Panc1 (cell line): ENCODE results near the gene PNPO. TPM values are rescaled to one million over a fixed set of nuclear protein-coding genes. Genes with fewer than 3 reads are reported as not detected.
A peak's percentile ranks its signal among the peaks of the same experiment; 100 is the strongest.

Experiments used
- ATAC-seq: fragments of 200-7000 bp; cut with Tn5 transposase; 2 replicates; pipeline ENCODE4 v1.9.1; 2020; ENCODE audit warnings: mild to moderate bottlenecking, moderate library complexity
- Bru-seq: library from RNA; stranded (reverse); fragments of 400-500 nt; gene quantifications from one replicate; lab custom pipeline; 2021; lab: Mats Ljungman, UMichigan
- BruChase-seq, 2 experiments: library from RNA; stranded (reverse); fragments of 400-500 nt; gene quantifications; one replicate each; lab custom pipeline; 2021; lab: Mats Ljungman, UMichigan
- BruUV-seq: library from RNA; stranded (reverse); fragments of 400-500 nt; replicated peaks from 2 replicates; lab custom pipeline; 2021; lab: Mats Ljungman, UMichigan
- CTCF ChIA-PET: fragments of 300-600 bp; sonication (Branson Sonifier 250); formaldehyde crosslinking; loops from one replicate; lab custom pipeline; 2022; ENCODE audit warnings: antibody characterized with exemption; lab: Charles Lee
- POLR2A ChIA-PET: fragments of 300-600 bp; sonication (Branson Sonifier 250); formaldehyde crosslinking; loops from one replicate; lab custom pipeline; 2022; ENCODE audit warnings: antibody characterized with exemption; lab: Charles Lee
- DNase-seq: peaks from one replicate; pipeline ENCODE4 v3.0.0-alpha.2; 2010; ENCODE audit warnings: low read depth, low spot score
- H3K27ac ChIP-seq: 2 replicates; pipeline ENCODE4 v1.5.1; 2011; ENCODE audit warnings: mild to moderate bottlenecking, low read length, inconsistent platforms
- H3K27me3 ChIP-seq: fragments of 200-500 bp; sonication (Bioruptor generic); 2 replicates; pipeline ENCODE4 v1.6.0; 2014; ENCODE audit warnings: low read length, inconsistent platforms; ENCODE audit not compliant: control insufficient read depth, insufficient read depth
- H3K36me3 ChIP-seq: fragments of 200-500 bp; sonication (Bioruptor generic); 2 replicates; pipeline ENCODE4 v1.5.1; 2014; ENCODE audit warnings: inconsistent platforms, mild to moderate bottlenecking, low read length, moderate library complexity; ENCODE audit not compliant: control insufficient read depth, insufficient read depth
- H3K4me1 ChIP-seq: 2 replicates; pipeline ENCODE4 v1.5.1; 2011; ENCODE audit warnings: inconsistent platforms, mild to moderate bottlenecking, low read length, moderate library complexity; ENCODE audit not compliant: control insufficient read depth, insufficient read depth
- H3K4me3 ChIP-seq, 2 experiments: 2 replicates each; pipeline ENCODE4 v1.5.1; 2011 to 2012; ENCODE audit warnings: low read depth in 2 of 2, low read length in 2 of 2, mild to moderate bottlenecking in 2 of 2, inconsistent platforms in 1 of 2, moderate library complexity in 1 of 2
- H3K9me3 ChIP-seq: fragments of 200-500 bp; sonication (Bioruptor generic); 2 replicates; pipeline ENCODE4 v1.5.1; 2014; ENCODE audit warnings: low read depth, mild to moderate bottlenecking, inconsistent platforms, low read length, moderate library complexity; ENCODE audit not compliant: control insufficient read depth, insufficient read depth
- POLR2AphosphoS5 ChIP-seq: IDR thresholded peaks from 2 replicates; pipeline ENCODE4 v1.6.1; 2012; ENCODE audit warnings: mild to moderate bottlenecking, low read depth, low read length, moderate library complexity
- SIN3A ChIP-seq: IDR thresholded peaks from 2 replicates; pipeline ENCODE4 v1.6.1; 2012; ENCODE audit warnings: low read depth, mild to moderate bottlenecking, low read length, moderate library complexity, borderline replicate concordance; ENCODE audit not compliant: insufficient read depth
- TCF7L2 ChIP-seq: IDR thresholded peaks from 2 replicates; pipeline ENCODE4 v1.6.1; 2011; ENCODE audit warnings: mild to moderate bottlenecking, low read depth, low read length, inconsistent platforms
- in situ Hi-C: cut with HindIII; loops from 2 replicates; pipeline ENCODE4 v1.10.0; 2016; ENCODE audit warnings: low sequenced_read_pairs, low pct_unique_long_range_greater_than_20kb
- intact Hi-C: fragments of 100-400 bp; cut with micrococcal nuclease; formaldehyde crosslinking; loops from one replicate; pipeline ENCODE4 v1.10.0; 2022; ENCODE audit not compliant: unreplicated experiment
- long read RNA-seq: library from polyadenylated mRNA; unstranded; transcript quantifications from one replicate; pipeline ENCODE4 v2.0.0, GENCODE V29; 2021; ENCODE audit not compliant: unreplicated experiment
- polyA plus RNA-seq: library from polyadenylated mRNA; unstranded; fragments of >200 nt; gene quantifications from one replicate; pipeline ENCODE4 v1.2.1, GENCODE V29; 2012; ENCODE audit warnings: missing spikeins; ENCODE audit not compliant: insufficient read length
- total RNA-seq: library from RNA; stranded (reverse); gene quantifications from one replicate; pipeline ENCODE4 v1.2.1, GENCODE V29; 2021; ENCODE audit not compliant: unreplicated experiment
- TF ChIP-seq, protein P1 (sequence below), 2 experiments: IDR thresholded peaks; 2 replicates each; pipeline ENCODE4 v1.6.1; 2011 to 2012; ENCODE audit warnings: low read depth in 2 of 2, control low read depth in 1 of 2, low read length in 1 of 2, mild to moderate bottlenecking in 1 of 2, moderate library complexity in 1 of 2; ENCODE audit not compliant: insufficient read depth in 1 of 2
- TF ChIP-seq, protein P2 (sequence below): fragments of 450-650 bp; IDR thresholded peaks from 2 replicates; pipeline ENCODE4 v1.5.1; 2017; ENCODE audit warnings: mild to moderate bottlenecking

Gene PNPO
- total RNA-seq, result 20.1 TPM
- polyA plus RNA-seq, result 19.3 TPM
- Bru-seq, nascent RNA, result percentile 66 among the genes with signal in this experiment
- percentile 72 among the genes with signal in this experiment for BruChase-seq, experiment 1, labeled RNA remaining after a 2-hour chase
- BruChase-seq, experiment 2, labeled RNA remaining after a 6-hour chase, result percentile 82 among the genes with signal in this experiment
- long read RNA-seq, transcript PNPO-217 (7 exons, 3,465 nt), result major isoform, 13 of 28 reads
- long read RNA-seq, partial matches to known transcripts, result 2 of 28 reads
- long read RNA-seq, other reads (novel, unspliced or antisense), result 3 of 28 reads

DNA sequence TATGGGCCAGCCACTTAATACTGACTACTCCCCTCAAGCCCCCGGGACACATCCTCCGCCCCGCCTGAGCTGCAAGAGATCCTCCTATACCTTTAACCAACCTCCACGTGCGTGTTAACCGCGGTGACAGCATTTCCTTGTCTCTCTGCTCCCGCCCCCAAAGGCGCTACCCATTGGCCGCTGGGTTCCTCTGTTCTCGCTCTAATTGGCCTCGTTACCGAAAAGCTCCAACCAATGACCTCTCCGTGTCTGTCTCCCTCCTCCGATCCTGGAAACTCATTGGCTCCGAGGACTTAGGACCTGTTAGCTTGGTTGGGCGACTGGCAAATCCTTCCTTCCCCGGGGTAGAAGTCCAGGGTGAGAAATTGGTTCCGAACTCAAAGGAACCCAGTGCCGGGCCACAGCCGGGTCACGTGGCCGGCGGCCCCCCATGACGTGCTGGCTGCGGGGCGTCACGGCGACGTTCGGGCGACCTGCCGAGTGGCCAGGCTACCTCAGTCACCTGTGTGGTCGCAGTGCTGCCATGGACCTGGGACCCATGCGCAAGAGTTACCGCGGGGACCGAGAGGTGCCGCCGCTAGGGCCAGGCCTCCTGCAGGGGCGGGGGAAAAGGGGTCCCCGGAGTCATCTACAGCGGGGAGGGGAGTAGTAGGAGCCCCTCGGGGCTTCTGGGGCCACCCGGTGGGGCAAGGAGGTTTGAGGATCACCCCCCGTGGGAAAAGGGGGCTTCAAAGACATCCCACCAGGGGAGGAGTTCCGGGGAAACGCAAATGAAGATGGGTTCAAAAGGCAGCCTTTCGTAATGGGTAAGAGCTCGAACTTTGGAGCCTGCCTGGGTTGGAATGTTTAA, at the start of gene PNPO:
TSS of gene PNPO (plus strand) at position 326 of the 850 bp plus-strand sequence. CDS start at position 431, 105 bp downstream.
- ChIA-PET POLR2A (interaction anchor here (0.6 to 0.9 kb wide), 2 partner anchors 9 to 107 kb away, joined by 3 to 4 read pairs; no protein-coding TSS in a partner anchor), CTCF (interaction anchor here (0.5 to 1.7 kb wide), 6 partner anchors 10 to 70 kb away, joined by 3 to 5 read pairs (median 3); partner anchors contain the start of gene CDK5RAP3)
- peak; percentile 92 for DNase-seq
- in situ Hi-C loops, result no loop called here
- H3K27ac ChIP-seq, result peak within 1 kb of the TSS; percentile 48
- intact Hi-C loops, result no loop called here
- no peaks in the 10 kb centered on the region; the same call in 1 of the 2 replicates for H3K36me3 ChIP-seq
- H3K27me3 ChIP-seq, result no peaks in the 10 kb centered on the region
- 0 out of 2 replicates have a peak, but pooled peaks have one; percentile 51 for TF ChIP-seq SIN3A
- TF ChIP-seq POLR2AphosphoS5, result peak; percentile 65; the same call in 1 of the 2 replicates
- TF ChIP-seq TCF7L2, result no peak
- peak within 1 kb of the TSS; percentile 69 to 91 for H3K4me3 ChIP-seq
- peaks cover 7% of the 10 kb centered on the region; the same call in 1 of the 2 replicates for H3K4me1 ChIP-seq
- peak; percentile 99 for ATAC-seq
- TSS peak; percentile 74 for BruUV-seq
- no peaks in the 10 kb centered on the region for H3K9me3 ChIP-seq

DNA sequence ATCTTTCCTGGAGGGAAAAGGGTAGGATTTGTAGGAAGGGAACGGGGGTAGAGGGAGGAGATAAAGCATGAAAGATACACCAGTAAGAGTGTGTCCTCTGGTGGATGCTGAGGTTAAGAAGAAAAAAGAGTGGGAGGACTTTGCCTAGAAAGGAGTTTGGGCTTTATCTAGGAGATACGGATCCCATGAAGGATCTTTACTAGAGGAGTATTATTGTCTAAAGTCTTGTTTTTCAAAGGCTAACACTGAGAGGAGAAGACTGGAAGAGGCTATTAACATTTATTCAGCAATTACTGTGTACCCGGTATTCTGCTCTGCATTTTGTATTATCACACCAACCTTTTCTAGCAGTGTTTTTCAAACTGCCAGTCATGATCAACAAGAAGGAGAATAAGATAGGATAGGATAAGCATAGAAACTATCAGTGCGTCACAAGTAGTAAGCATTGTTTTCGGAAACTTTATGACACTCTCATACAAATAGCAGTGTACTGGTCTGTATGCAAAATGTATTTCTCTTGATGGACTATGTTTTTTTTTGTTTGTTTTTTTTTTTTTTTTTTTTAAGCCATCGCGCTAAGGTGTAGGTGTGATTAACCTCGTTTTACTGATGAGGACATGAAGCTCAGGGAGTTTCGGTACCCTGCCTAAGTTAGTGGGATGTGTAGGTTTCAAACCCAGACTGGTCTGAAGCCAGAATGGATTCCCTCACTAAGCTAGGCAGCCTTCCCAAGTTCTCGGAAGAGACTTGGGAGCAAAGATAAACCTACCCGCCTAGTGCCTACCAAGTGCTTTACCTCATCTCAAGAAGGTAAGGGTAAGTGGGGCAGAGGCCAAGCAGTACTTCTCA, 46.6 kb upstream of the PNPO start:
- TF ChIP-seq, protein P1, sequence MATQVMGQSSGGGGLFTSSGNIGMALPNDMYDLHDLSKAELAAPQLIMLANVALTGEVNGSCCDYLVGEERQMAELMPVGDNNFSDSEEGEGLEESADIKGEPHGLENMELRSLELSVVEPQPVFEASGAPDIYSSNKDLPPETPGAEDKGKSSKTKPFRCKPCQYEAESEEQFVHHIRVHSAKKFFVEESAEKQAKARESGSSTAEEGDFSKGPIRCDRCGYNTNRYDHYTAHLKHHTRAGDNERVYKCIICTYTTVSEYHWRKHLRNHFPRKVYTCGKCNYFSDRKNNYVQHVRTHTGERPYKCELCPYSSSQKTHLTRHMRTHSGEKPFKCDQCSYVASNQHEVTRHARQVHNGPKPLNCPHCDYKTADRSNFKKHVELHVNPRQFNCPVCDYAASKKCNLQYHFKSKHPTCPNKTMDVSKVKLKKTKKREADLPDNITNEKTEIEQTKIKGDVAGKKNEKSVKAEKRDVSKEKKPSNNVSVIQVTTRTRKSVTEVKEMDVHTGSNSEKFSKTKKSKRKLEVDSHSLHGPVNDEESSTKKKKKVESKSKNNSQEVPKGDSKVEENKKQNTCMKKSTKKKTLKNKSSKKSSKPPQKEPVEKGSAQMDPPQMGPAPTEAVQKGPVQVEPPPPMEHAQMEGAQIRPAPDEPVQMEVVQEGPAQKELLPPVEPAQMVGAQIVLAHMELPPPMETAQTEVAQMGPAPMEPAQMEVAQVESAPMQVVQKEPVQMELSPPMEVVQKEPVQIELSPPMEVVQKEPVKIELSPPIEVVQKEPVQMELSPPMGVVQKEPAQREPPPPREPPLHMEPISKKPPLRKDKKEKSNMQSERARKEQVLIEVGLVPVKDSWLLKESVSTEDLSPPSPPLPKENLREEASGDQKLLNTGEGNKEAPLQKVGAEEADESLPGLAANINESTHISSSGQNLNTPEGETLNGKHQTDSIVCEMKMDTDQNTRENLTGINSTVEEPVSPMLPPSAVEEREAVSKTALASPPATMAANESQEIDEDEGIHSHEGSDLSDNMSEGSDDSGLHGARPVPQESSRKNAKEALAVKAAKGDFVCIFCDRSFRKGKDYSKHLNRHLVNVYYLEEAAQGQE (IDR thresholded peaks at IDR 0.05; ENCODE audit: insufficient read depth in 1 of 2, low read depth in 2 of 2, low read length in 1 of 2), result no peak
- no peak for TF ChIP-seq SIN3A
- no peak for TF ChIP-seq POLR2AphosphoS5
- no peak for TF ChIP-seq TCF7L2
- TF ChIP-seq, protein P2, sequence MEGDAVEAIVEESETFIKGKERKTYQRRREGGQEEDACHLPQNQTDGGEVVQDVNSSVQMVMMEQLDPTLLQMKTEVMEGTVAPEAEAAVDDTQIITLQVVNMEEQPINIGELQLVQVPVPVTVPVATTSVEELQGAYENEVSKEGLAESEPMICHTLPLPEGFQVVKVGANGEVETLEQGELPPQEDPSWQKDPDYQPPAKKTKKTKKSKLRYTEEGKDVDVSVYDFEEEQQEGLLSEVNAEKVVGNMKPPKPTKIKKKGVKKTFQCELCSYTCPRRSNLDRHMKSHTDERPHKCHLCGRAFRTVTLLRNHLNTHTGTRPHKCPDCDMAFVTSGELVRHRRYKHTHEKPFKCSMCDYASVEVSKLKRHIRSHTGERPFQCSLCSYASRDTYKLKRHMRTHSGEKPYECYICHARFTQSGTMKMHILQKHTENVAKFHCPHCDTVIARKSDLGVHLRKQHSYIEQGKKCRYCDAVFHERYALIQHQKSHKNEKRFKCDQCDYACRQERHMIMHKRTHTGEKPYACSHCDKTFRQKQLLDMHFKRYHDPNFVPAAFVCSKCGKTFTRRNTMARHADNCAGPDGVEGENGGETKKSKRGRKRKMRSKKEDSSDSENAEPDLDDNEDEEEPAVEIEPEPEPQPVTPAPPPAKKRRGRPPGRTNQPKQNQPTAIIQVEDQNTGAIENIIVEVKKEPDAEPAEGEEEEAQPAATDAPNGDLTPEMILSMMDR, result no peak
- Histone ChIP-seq H3K9me3 (no peaks in the 10 kb centered on the region), H3K27me3 (no peaks in the 10 kb centered on the region), H3K36me3 (no peaks in the 10 kb centered on the region; the same call in 1 of the 2 replicates), H3K27ac (peak overlapping the region; percentile 93), H3K4me3 (peak overlapping the region; percentile 82 to 98), H3K4me1 (peaks cover 9% of the 10 kb centered on the region; the same call in 1 of the 2 replicates)
- BruUV-seq, result TSS peak; percentile 80
- intact Hi-C loops (no loop called here), in situ Hi-C loops (no loop called here)
- no peak for DNase-seq
- no peak for ATAC-seq
- ChIA-PET POLR2A (interaction anchor here (0.5 to 1.5 kb wide), 5 partner anchors 10 to 298 kb away, joined by 3 to 14 read pairs (median 5); no protein-coding TSS in a partner anchor), CTCF (interaction anchor here (0.6 to 1.3 kb wide), 5 partner anchors 13 to 87 kb away, joined by 3 to 6 read pairs (median 3); partner anchors contain the start of genes CDK5RAP3 and SCRN2)
